A549 treated with AZD9567 at 1 μM for 4 hours (cell line): ENCODE data around the gene ZMAT2. TPM values are rescaled to one million over a fixed set of nuclear protein-coding genes. Genes with fewer than 3 reads are reported as not detected.

Experiments
- total RNA-seq: library from RNA; stranded (reverse); fragments of 200-300 nt; extraction: Qiagen RNA extraction; gene quantifications from 5 replicates; pipeline ENCODE4 v1.2.3, GENCODE V29; 2022; ENCODE audit not compliant: insufficient read depth

Gene ZMAT2
- total RNA-seq: 79.6 to 128 TPM (median 85.6 TPM) in 5 replicates

DNA sequence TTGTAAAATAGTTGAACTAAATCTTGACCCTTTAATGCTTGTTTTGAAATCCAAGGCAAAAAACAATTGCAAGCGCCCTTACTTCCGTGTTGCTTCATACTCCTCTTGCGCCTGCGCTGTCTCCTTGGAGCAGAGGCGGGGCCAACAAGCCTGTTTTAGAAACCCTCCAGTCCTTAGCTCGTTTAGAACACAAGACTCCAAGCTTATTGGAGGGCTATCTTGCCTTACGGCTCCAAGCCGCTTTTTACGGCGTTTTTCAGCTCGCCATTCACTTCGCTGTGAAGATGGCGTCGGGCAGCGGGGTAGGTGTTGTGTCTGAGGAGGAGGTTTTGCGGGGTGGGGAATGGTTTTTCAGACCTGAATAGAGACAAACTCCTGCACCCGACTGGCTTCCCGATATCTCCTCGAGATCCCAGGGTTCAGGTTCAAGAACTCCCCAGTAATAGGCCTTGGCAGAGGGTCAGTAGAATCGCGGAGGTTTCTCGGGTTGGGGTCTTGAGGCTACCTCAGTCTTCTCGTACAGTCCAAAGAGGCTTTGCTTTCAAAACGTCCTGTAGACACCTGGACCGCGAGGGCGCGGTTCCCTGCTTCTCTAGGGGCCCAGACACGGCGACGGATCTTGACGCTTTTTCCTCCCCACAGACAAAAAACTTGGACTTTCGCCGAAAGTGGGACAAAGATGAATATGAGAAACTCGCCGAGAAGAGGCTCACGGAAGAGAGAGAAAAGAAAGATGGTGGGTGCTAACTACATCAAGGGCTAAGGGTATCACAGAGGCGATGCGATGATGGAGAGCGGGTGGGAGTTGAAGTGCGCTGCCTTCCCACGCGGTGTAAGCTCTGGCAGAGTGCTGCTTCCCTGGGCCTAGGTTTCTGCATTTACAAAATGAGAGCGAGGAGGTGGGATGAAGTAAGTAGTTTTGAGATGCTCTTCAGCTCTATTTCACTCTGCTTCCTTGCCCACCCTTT lies at the start of gene ZMAT2:
TSS of gene ZMAT2 (plus strand) at position 271 of the 968 bp plus-strand sequence. CDS start at position 285, 14 bp downstream.

DNA sequence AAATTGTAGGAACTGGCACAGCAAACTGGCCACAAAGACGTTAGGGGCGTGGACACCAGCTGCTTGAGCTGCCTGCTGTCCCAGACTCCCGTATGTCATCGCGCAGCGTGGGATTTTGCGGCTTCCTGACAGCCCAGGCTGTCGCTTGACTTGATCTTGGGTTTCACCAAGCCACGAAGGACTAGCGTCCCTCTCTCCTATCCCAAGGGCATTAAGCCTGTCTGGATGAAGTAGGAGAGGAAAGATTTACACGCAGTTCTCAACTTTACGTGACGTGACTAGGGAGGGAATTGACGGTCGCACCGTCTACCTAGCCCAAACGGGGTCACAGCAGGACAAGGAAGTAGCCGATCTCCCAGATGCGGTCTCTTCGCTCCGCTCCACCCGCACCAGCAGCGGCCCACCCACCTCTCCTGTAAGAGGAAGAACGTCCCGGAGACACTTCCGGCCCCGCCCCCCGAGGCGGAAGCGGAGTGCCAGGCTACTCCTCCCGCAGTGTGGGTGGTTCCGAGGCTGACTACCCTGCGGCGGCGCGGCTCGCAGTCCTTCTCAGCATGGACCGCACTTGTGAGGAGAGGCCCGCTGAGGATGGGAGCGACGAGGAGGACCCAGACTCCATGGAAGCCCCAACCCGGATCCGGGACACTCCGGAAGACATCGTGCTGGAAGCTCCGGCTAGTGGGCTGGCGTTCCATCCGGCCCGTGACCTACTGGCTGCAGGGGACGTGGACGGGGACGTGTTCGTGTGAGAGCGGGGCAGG lies 35.7 kb upstream of the ZMAT2 start, which contains the start of gene WDR55:
TSS of gene WDR55 (plus strand) at position 546 of the 761 bp plus-strand sequence. CDS start at position 555, 9 bp downstream.

DNA sequence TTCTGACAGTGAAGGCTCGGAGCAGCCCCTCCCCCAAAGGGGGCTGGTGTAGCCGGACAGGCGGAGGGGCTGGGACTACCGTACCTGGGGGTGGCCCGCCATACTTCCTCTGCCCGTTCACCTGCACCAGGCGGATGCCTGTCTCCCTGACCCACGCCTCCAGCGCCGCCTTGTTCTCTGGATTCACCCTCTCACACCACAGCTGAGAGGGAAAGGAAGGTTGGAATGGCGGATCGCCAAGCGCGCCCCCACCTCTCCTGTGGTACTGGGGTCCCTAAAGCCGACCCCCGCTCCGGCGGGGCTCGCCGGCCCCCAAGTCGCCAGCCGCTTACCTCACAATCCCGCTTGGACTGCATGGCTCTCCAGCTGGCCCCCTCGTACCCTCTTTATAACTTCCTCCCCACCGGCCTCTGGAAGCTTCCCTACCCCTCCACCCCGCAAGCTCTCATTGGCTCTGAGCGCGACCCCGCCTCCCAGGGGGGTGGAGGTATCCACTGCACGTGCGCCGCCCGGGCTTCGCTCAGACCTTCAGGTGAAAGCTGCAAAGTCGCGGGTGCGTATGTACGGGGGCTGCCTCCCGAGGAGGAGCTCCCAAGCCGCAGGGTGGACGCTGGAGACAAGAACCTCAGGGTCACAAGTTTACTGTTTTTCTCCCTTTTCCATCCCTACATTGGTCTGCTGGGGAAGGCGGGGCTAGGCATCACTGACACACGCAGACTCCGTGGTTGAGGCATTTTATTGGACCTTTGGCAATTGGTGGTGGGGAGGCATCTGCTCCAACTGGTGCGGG lies 26.9 kb upstream of the ZMAT2 start, which contains the start of gene DND1:
TSS of gene DND1 (minus strand) at position 390 of the 790 bp plus-strand sequence. CDS start at position 356, 34 bp downstream.

DNA sequence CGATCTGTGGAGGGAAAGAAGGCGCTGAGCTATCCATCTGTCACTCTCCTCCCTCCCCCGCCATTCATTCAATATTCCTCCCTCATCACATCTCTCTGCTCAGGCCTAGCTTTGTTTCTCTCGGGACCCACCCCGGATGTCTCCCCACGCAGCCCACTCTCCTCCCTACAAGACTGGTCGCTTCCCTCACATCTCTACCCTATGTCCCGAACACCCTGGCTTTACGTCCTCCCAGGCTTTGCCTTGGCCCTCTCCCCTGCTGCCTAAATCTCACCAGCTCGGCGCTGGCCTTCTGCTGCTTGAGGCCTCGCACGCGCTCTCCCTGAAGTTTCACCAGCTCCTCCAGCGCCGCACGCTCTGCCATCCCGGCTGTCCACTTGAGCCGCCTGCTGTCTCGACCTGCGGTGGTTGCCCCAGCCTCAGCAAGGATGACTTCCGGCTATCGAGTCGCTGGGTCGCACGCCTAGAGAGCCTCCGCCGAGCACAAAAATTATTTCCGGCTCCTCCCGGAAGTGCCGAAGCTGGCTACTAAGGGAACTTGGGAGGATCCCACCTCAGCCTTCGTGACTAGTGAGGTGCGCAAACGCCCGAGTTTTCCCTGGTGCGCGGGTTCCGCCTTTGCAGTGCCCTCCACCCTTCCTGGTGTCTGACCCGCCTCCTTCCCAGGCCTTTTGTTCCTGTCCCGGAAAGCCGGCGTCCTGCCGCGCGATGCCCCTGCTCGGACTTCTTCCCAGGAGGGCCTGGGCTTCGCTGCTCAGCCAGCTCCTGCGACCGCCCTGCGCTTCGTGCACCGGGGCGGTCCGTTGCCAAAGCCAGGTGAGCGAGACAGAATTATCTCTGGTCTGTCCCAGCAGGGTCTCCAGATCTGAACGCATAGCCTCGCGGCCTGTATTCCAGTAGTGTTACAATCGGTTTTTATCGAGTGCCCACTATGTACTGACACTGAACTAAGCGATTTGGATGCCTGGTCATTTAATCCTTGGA lies 9.0 kb upstream of the ZMAT2 start, which contains the start of the genes HARS1 and HARS2:
TSS of gene HARS1 (minus strand) at position 430 of the 984 bp plus-strand sequence. CDS start at position 364, 66 bp downstream.
TSS of gene HARS2 (plus strand) at position 515 of the 984 bp plus-strand sequence. CDS start at position 709, 194 bp downstream.

Other genes starting within 250 kb of the ZMAT2 start
- 2.5 to 4.0 TPM (median 3.1 TPM) in 4 of 5 replicates, not detected in the other for gene EIF4EBP3, start 152.8 kb upstream of the ZMAT2 start, total RNA-seq
- gene SRA1, start 143.0 kb upstream of the ZMAT2 start, total RNA-seq: 35.3 to 51.4 TPM (median 46.1 TPM) in 5 replicates
- gene APBB3, start 135.8 kb upstream of the ZMAT2 start, total RNA-seq: 6.4 to 8.7 TPM (median 7.6 TPM) in 5 replicates
- gene SLC35A4, start 135.6 kb upstream of the ZMAT2 start, total RNA-seq: 68.6 to 83.5 TPM (median 75.4 TPM) in 5 replicates
- 3.5 to 8.4 TPM (median 4.3 TPM) in 5 replicates for gene CD14, start 67.3 kb upstream of the ZMAT2 start, total RNA-seq
- gene TMCO6, start 61.0 kb upstream of the ZMAT2 start, total RNA-seq: 7.6 to 17.9 TPM (median 15.2 TPM) in 5 replicates
- gene NDUFA2, start 52.8 kb upstream of the ZMAT2 start, total RNA-seq: 83.8 to 126 TPM (median 125 TPM) in 5 replicates
- 86.0 to 142 TPM (median 88.2 TPM) in 5 replicates for gene IK, start 52.6 kb upstream of the ZMAT2 start, total RNA-seq
- gene WDR55, start 35.5 kb upstream of the ZMAT2 start, total RNA-seq: 29.5 to 34.8 TPM (median 31.2 TPM) in 5 replicates
- gene DND1, start 26.9 kb upstream of the ZMAT2 start, total RNA-seq: 0.91 to 1.1 TPM (median 0.98 TPM) in 4 of 5 replicates, not detected in the other
- 76.1 to 99.2 TPM (median 80.5 TPM) in 5 replicates for gene HARS1, start 9.1 kb upstream of the ZMAT2 start, total RNA-seq
- 33.3 to 39.5 TPM (median 37.6 TPM) in 5 replicates for gene HARS2, start 9.0 kb upstream of the ZMAT2 start, total RNA-seq
- gene PCDHA1, start 85.7 kb downstream of the ZMAT2 start, total RNA-seq: 0.13 to 0.25 TPM (median 0.16 TPM) in 4 of 5 replicates, not detected in the other
- 0.03 to 0.08 TPM (median 0.07 TPM) in 4 of 5 replicates, not detected in the other for gene PCDHA2, start 94.4 kb downstream of the ZMAT2 start, total RNA-seq
- gene PCDHA3, start 100.6 kb downstream of the ZMAT2 start, total RNA-seq: 0.75 to 1.6 TPM (median 0.85 TPM) in 5 replicates
- 1.2 to 3.4 TPM (median 1.7 TPM) in 5 replicates for gene PCDHA4, start 106.6 kb downstream of the ZMAT2 start, total RNA-seq
- gene PCDHA5, start 121.2 kb downstream of the ZMAT2 start, total RNA-seq: 0.57 to 0.63 TPM (median 0.59 TPM) in 5 replicates
- 0.02 to 0.05 TPM (median 0.03 TPM) in 4 of 5 replicates, not detected in the other for gene PCDHA6, start 127.5 kb downstream of the ZMAT2 start, total RNA-seq
- 0.09 to 0.12 TPM (median 0.12 TPM) in 4 of 5 replicates, not detected in the other for gene PCDHA7, start 133.8 kb downstream of the ZMAT2 start, total RNA-seq
- 0.04 to 0.10 TPM (median 0.08 TPM) in 3 of 5 replicates, not detected in the others for gene PCDHA8, start 140.7 kb downstream of the ZMAT2 start, total RNA-seq
- gene PCDHA9, start 147.9 kb downstream of the ZMAT2 start, total RNA-seq: 0.02 TPM in 1 of 5 replicates, not detected in the others
- gene PCDHA10, start 155.4 kb downstream of the ZMAT2 start, total RNA-seq: 0.01 to 0.05 TPM (median 0.02 TPM) in 3 of 5 replicates, not detected in the others
- gene PCDHA11, start 168.5 kb downstream of the ZMAT2 start, total RNA-seq: 0.06 to 0.18 TPM (median 0.13 TPM) in 4 of 5 replicates, not detected in the other
- 1.6 to 3.1 TPM (median 2.8 TPM) in 5 replicates for gene PCDHA12, start 174.9 kb downstream of the ZMAT2 start, total RNA-seq
- 0.05 to 0.07 TPM (median 0.06 TPM) in 4 of 5 replicates, not detected in the other for gene PCDHA13, start 181.7 kb downstream of the ZMAT2 start, total RNA-seq
- 1.9 to 3.7 TPM (median 2.1 TPM) in 5 replicates for gene PCDHAC1, start 225.9 kb downstream of the ZMAT2 start, total RNA-seq